PC-9 (cell line): ENCODE measurements around the gene LAMP1. TPM values are rescaled to one million over a fixed set of nuclear protein-coding genes. Genes with fewer than 3 reads are reported as not detected.

ENCODE experiments used
- BruUV-seq: library from RNA; stranded (reverse); fragments of 400-500 nt; replicated peaks from 2 replicates; lab custom pipeline; 2021; lab: Mats Ljungman, UMichigan
- CTCF ChIA-PET: fragments of 300-600 bp; sonication (Branson Sonifier 250); formaldehyde crosslinking; loops from one replicate; lab custom pipeline; 2022; ENCODE audit warnings: antibody characterized with exemption; lab: Charles Lee
- POLR2A ChIA-PET: fragments of 300-600 bp; sonication (Branson Sonifier 250); formaldehyde crosslinking; loops from one replicate; lab custom pipeline; 2022; ENCODE audit warnings: antibody characterized with exemption; ENCODE audit not compliant: unreplicated experiment; lab: Charles Lee
- DNase-seq, 2 experiments: peaks; one replicate each; pipeline versions ENCODE4 v3.0.0 to v3.0.0-alpha.2; 2015 to 2022; ENCODE audit warnings: mixed read lengths in 1 of 2
- H2AFZ ChIP-seq: fragments of 200-600 bp; sonication (generic); 2 replicates; pipeline ENCODE4 v1.8.1; 2017; ENCODE audit warnings: antibody characterized with exemption
- H3F3A ChIP-seq: fragments of 200-600 bp; sonication (generic); 2 replicates; pipeline ENCODE4 v1.8.1; 2017; ENCODE audit warnings: antibody characterized with exemption, mild to moderate bottlenecking, low read depth; ENCODE audit not compliant: insufficient read depth
- H3K27ac ChIP-seq: fragments of 200-600 bp; sonication (generic); 2 replicates; pipeline ENCODE4 v1.6.1; 2016; ENCODE audit warnings: mixed run types
- H3K27me3 ChIP-seq: fragments of 200-600 bp; sonication (generic); 2 replicates; pipeline ENCODE4 v1.6.1; 2016; ENCODE audit warnings: low read depth, mixed run types; ENCODE audit not compliant: insufficient read depth
- H3K36me3 ChIP-seq: fragments of 200-600 bp; sonication (generic); 2 replicates; pipeline ENCODE4 v1.6.1; 2016; ENCODE audit warnings: low read depth, mixed run types
- H3K4me1 ChIP-seq: fragments of 200-600 bp; sonication (generic); replicated peaks from 2 replicates; pipeline ENCODE4 v1.6.1; 2016; ENCODE audit warnings: mixed run types; ENCODE audit not compliant: insufficient read depth
- H3K4me2 ChIP-seq: fragments of 200-600 bp; sonication (generic); 2 replicates; pipeline ENCODE4 v1.6.1; 2017; ENCODE audit warnings: mixed run types
- H3K4me3 ChIP-seq: fragments of 200-600 bp; sonication (generic); 2 replicates; pipeline ENCODE4 v1.6.1; 2016; ENCODE audit warnings: mixed run types
- H3K79me2 ChIP-seq: fragments of 200-600 bp; sonication (generic); 2 replicates; pipeline ENCODE4 v1.6.1; 2017; ENCODE audit warnings: low read depth, mixed run types
- H3K9me2 ChIP-seq: fragments of 200-600 bp; sonication (generic); 2 replicates; pipeline ENCODE4 v1.8.1; 2017; ENCODE audit warnings: mild to moderate bottlenecking; ENCODE audit not compliant: insufficient read depth
- H3K9me3 ChIP-seq: fragments of 200-600 bp; sonication (generic); 2 replicates; pipeline ENCODE4 v1.8.1; 2016; ENCODE audit warnings: low read depth; ENCODE audit not compliant: insufficient read depth
- H4K20me1 ChIP-seq: fragments of 200-600 bp; sonication (generic); 2 replicates; pipeline ENCODE4 v1.8.1; 2017; ENCODE audit not compliant: insufficient read depth
- EZH2 ChIP-seq: fragments of 200-600 bp; sonication (generic); IDR thresholded peaks from 2 replicates; pipeline ENCODE4 v1.8.0; 2017; ENCODE audit warnings: antibody characterized with exemption, low read depth
- intact Hi-C: fragments of 100-400 bp; cut with micrococcal nuclease; formaldehyde crosslinking; loops from one replicate; pipeline ENCODE4 v1.10.0; 2022; ENCODE audit not compliant: unreplicated experiment
- total RNA-seq: library from RNA; stranded (reverse); gene quantifications from 2 replicates; pipeline ENCODE4 v1.2.3, GENCODE V29; 2021
- TF ChIP-seq, protein P1 (sequence below): fragments of 200-600 bp; sonication (generic); conservative IDR thresholded peaks from 2 replicates; pipeline ENCODE4 v1.6.1; 2017; ENCODE audit warnings: mixed run types, antibody characterized with exemption, mild to moderate bottlenecking, moderate library complexity

Gene LAMP1
- total RNA-seq, 1 experiment from 2014 or later: 186 TPM

GRCh38 chr13:113298043-113298945 lies 1.3 kb downstream of the LAMP1 start:
- no peak for TF ChIP-seq EZH2
- TF ChIP-seq, protein P1, sequence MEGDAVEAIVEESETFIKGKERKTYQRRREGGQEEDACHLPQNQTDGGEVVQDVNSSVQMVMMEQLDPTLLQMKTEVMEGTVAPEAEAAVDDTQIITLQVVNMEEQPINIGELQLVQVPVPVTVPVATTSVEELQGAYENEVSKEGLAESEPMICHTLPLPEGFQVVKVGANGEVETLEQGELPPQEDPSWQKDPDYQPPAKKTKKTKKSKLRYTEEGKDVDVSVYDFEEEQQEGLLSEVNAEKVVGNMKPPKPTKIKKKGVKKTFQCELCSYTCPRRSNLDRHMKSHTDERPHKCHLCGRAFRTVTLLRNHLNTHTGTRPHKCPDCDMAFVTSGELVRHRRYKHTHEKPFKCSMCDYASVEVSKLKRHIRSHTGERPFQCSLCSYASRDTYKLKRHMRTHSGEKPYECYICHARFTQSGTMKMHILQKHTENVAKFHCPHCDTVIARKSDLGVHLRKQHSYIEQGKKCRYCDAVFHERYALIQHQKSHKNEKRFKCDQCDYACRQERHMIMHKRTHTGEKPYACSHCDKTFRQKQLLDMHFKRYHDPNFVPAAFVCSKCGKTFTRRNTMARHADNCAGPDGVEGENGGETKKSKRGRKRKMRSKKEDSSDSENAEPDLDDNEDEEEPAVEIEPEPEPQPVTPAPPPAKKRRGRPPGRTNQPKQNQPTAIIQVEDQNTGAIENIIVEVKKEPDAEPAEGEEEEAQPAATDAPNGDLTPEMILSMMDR: no peak
- no peaks in the 10 kb centered on the region for H3K27me3 ChIP-seq
- peaks cover 17% of the 10 kb centered on the region for H3K4me1 ChIP-seq
- peaks cover 25% of the 10 kb centered on the region for H3F3A ChIP-seq
- H3K27ac ChIP-seq: peak overlapping the region; percentile 48; the same call in 1 of the 2 replicates
- H4K20me1 ChIP-seq: peaks cover 44% of the 10 kb centered on the region
- BruUV-seq: TSS peak; percentile 53
- peak in 1 of 2 experiments; percentile 7 for DNase-seq
- no peaks in the 10 kb centered on the region for H3K9me3 ChIP-seq
- ChIA-PET POLR2A (interaction anchor here (0.6 kb wide), 1 partner anchor 150 kb away, joined by 31 read pairs; no protein-coding TSS in a partner anchor), CTCF (interaction anchor here (0.6 kb wide), 2 partner anchors 52 to 331 kb away, joined by 3 to 11 read pairs; no protein-coding TSS in a partner anchor)
- no peaks in the 10 kb centered on the region for H3K9me2 ChIP-seq
- peak overlapping the region; percentile 93 for H2AFZ ChIP-seq
- no peaks in the 10 kb centered on the region for H3K36me3 ChIP-seq
- H3K79me2 ChIP-seq: peaks cover 63% of the 10 kb centered on the region
- peak overlapping the region; percentile 78 for H3K4me3 ChIP-seq
- intact Hi-C loops: loop anchor here (10.0 kb wide), 1 partner anchor 147 kb away; no protein-coding TSS in a partner anchor
- H3K4me2 ChIP-seq: peak overlapping the region; percentile 91

DNA sequence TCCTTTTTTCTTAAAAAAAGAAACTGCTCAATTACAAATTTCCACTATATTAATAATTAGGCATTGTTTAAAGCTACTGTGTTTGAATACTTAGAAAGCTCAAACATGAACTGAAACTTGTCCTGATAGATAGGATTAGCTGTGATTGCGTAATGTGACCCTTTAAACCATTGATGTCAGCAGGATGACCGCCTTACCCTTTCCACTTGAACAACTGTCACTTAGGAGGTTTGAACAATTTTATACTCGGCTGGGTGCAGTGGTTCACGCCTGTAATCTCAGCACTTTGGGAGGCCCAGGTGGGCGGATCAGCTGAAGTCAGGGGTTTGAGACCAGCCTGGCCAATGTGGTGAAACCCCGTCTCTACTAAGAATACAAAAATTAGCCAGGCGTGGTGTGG lies 2.9 kb downstream of the LAMP1 start:
- Histone ChIP-seq H3K79me2 (peaks cover 80% of the 10 kb centered on the region), H3F3A (peaks cover 30% of the 10 kb centered on the region), H3K9me3 (no peaks in the 10 kb centered on the region), H3K4me1 (peaks cover 20% of the 10 kb centered on the region), H3K27ac (no peak overlapping the region), H2AFZ (no peak overlapping the region), H3K27me3 (no peaks in the 10 kb centered on the region), H4K20me1 (peaks cover 60% of the 10 kb centered on the region), H3K4me3 (no peak overlapping the region), H3K9me2 (no peaks in the 10 kb centered on the region), H3K36me3 (no peaks in the 10 kb centered on the region), H3K4me2 (no peak overlapping the region)
- intact Hi-C loops: loop anchor here (10.0 kb wide), 1 partner anchor 145 kb away; no protein-coding TSS in a partner anchor
- ChIA-PET CTCF (no interaction called here), POLR2A (no interaction called here)
- BruUV-seq: no TSS peak
- no peak for TF ChIP-seq EZH2
- TF ChIP-seq, protein P1: no peak
- no peak for DNase-seq

- Histone ChIP-seq H3K9me3 (no peaks in the 10 kb centered on the region), H3K27ac (no peak overlapping the region), H3K27me3 (no peaks in the 10 kb centered on the region), H3K9me2 (no peaks in the 10 kb centered on the region), H4K20me1 (peaks cover 87% of the 10 kb centered on the region), H3K4me2 (no peak overlapping the region), H3K79me2 (peaks cover 93% of the 10 kb centered on the region), H3K4me1 (peaks cover 21% of the 10 kb centered on the region), H2AFZ (no peak overlapping the region), H3K4me3 (no peak overlapping the region), H3K36me3 (no peaks in the 10 kb centered on the region), H3F3A (peaks cover 20% of the 10 kb centered on the region)
- TF ChIP-seq, protein P1: no peak
- no peak for TF ChIP-seq EZH2
- BruUV-seq: no TSS peak
- intact Hi-C loops: no loop called here
- ChIA-PET POLR2A (no interaction called here), CTCF (no interaction called here)
- no peak for DNase-seq
Observed at GRCh38 chr13:113302986-113303385, 5.9 kb downstream of the LAMP1 start.
